ENCODE measurements around the gene ZNF599.

The ZNF599 gene

DNA sequence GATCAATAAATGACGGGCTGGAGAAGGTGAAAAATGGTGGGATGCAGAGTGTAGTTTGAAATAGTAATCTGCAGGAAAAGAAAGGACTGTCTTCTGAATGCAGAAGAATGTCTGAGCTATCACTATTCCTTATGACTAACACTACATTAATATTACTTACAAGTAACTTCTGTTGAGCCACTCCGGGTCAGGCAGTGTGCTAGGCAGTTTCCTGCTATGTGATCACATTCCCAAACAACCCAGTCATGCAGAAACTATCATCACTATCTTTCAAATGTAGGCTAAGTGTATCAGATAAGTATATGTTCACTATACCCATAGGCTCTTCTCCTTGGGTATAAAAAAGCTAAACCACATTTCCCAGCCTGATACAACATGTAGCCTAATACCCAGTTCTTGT, 6.6 kb downstream of the ZNF599 start:
- DNase-seq = no peak
- Histone ChIP-seq H3K9ac (ENCODE audit: low read depth, low read length) (no peak overlapping the region), H3K9me3 (ENCODE audit: insufficient read depth, low read length, severe bottlenecking) (peaks cover 18% of the 10 kb centered on the region)

DNA sequence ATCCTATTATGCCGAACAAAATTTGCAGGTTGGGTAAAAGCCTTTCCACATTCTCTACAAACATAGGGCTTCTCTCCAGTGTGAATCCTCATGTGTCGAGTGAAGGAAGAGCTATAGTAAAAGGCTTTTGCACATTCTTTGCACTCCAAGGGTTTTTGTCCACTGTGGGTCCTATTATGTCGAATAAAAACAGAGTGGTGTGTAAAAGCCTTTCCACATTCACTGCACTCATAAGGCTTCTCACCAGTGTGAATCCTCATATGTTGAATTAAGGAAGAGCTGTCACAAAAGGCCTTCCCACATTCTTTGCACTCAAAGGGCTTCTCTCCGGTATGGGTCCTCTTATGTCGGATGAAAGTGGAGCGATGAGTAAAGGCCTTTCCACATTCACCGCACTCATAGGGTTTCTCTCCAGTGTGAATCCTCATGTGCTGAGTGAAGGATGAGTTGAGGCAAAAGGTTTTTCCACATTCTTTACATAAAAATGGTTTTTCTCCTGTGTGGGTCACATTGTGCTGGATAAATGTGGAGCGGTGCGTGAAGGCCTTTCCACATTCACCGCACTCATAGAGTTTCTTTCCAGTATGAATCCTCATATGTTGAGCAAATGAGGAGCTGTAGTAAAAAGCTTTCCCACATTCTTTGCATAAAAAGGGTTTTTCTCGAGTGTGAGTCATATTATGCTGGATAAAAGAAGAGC, 13.6 kb downstream of the ZNF599 start:
- no peak overlapping the region for H3K27ac ChIP-seq (ENCODE audit: low read length)
- H3K4me2 ChIP-seq (ENCODE audit: insufficient read depth, low read length) = no peak overlapping the region
- no peak overlapping the region for H3K9ac ChIP-seq (ENCODE audit: low read depth, low read length)
- H4K20me1 ChIP-seq (ENCODE audit: insufficient read depth, low read length) = no peaks in the 10 kb centered on the region
- peaks cover 50% of the 10 kb centered on the region for H3K9me3 ChIP-seq (ENCODE audit: insufficient read depth, low read length, severe bottlenecking)
- H3K36me3 ChIP-seq (ENCODE audit: insufficient read depth, low read length) = peaks cover 30% of the 10 kb centered on the region
- no peak overlapping the region for H2AFZ ChIP-seq (ENCODE audit: low read depth, low read length)
- no peaks in the 10 kb centered on the region for H3K4me1 ChIP-seq (ENCODE audit: insufficient read depth, low read length)
- no peak for TF ChIP-seq EZH2 (IDR thresholded peaks at IDR 0.05; ENCODE audit: borderline replicate concordance, low read depth, low read length, severe bottlenecking)
- TF ChIP-seq, protein P1, sequence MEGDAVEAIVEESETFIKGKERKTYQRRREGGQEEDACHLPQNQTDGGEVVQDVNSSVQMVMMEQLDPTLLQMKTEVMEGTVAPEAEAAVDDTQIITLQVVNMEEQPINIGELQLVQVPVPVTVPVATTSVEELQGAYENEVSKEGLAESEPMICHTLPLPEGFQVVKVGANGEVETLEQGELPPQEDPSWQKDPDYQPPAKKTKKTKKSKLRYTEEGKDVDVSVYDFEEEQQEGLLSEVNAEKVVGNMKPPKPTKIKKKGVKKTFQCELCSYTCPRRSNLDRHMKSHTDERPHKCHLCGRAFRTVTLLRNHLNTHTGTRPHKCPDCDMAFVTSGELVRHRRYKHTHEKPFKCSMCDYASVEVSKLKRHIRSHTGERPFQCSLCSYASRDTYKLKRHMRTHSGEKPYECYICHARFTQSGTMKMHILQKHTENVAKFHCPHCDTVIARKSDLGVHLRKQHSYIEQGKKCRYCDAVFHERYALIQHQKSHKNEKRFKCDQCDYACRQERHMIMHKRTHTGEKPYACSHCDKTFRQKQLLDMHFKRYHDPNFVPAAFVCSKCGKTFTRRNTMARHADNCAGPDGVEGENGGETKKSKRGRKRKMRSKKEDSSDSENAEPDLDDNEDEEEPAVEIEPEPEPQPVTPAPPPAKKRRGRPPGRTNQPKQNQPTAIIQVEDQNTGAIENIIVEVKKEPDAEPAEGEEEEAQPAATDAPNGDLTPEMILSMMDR (IDR thresholded peaks at IDR 0.05; ENCODE audit: borderline replicate concordance, extremely low read depth, low read length, poor library complexity, severe bottlenecking) = no peak
- ATAC-seq (ENCODE audit: insufficient read depth, low read depth) (no peak), DNase-seq (no peak)
- H3K79me2 ChIP-seq (ENCODE audit: insufficient read depth, low read length) = no peaks in the 10 kb centered on the region
- no peaks in the 10 kb centered on the region for H3K27me3 ChIP-seq (ENCODE audit: insufficient read depth, low read length, poor library complexity)
- no peak overlapping the region for H3K4me3 ChIP-seq (ENCODE audit: low read depth in 1 of 2, low read length in 2 of 2)

More for the DNA sequence above, 6.6 kb downstream of the ZNF599 start:
- no peak for ATAC-seq (ENCODE audit: insufficient read depth, low read depth)
- H2AFZ ChIP-seq (ENCODE audit: low read depth, low read length) = no peak overlapping the region
- H3K4me3 ChIP-seq (ENCODE audit: low read depth in 1 of 2, low read length in 2 of 2) = no peak overlapping the region
- H3K79me2 ChIP-seq (ENCODE audit: insufficient read depth, low read length) = peaks cover 3% of the 10 kb centered on the region; the same call in 1 of the 2 replicates
- peaks cover 2% of the 10 kb centered on the region for H3K4me1 ChIP-seq (ENCODE audit: insufficient read depth, low read length)
- H3K27ac ChIP-seq (ENCODE audit: low read length) = no peak overlapping the region
- H3K27me3 ChIP-seq (ENCODE audit: insufficient read depth, low read length, poor library complexity) = no peaks in the 10 kb centered on the region
- TF ChIP-seq, protein P1 (IDR thresholded peaks at IDR 0.05; ENCODE audit: borderline replicate concordance, extremely low read depth, low read length, poor library complexity, severe bottlenecking) = no peak
- no peak for TF ChIP-seq EZH2 (IDR thresholded peaks at IDR 0.05; ENCODE audit: borderline replicate concordance, low read depth, low read length, severe bottlenecking)
- H4K20me1 ChIP-seq (ENCODE audit: insufficient read depth, low read length) = no peaks in the 10 kb centered on the region
- peaks cover 77% of the 10 kb centered on the region for H3K36me3 ChIP-seq (ENCODE audit: insufficient read depth, low read length)
- no peak overlapping the region for H3K4me2 ChIP-seq (ENCODE audit: insufficient read depth, low read length)

DNA sequence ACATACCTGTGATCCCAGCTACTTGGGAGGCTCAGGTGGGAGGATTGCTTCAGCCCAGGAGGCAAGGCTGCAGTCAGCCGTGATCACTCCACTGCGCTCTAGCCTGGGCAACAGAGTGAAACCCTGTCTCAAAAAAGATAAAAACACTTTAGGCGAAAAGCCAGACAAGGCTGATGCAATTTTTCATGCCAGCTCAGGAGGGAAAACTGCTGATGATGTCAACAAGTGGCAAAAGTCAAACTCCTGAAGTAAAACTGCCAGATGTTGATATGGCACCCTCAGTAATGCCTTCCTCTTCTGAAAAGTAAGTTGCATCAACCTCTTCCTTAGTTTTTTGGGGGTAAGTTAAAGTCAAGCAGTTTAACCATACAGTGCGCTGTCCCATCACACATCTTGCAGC, 15.6 kb downstream of the ZNF599 start:
- Histone ChIP-seq H3K9ac (ENCODE audit: low read depth, low read length) (no peak overlapping the region), H3K4me2 (ENCODE audit: insufficient read depth, low read length) (no peak overlapping the region), H3K4me1 (ENCODE audit: insufficient read depth, low read length) (no peaks in the 10 kb centered on the region), H3K79me2 (ENCODE audit: insufficient read depth, low read length) (no peaks in the 10 kb centered on the region), H3K27me3 (ENCODE audit: insufficient read depth, low read length, poor library complexity) (no peaks in the 10 kb centered on the region), H4K20me1 (ENCODE audit: insufficient read depth, low read length) (no peaks in the 10 kb centered on the region), H3K4me3 (ENCODE audit: low read depth in 1 of 2, low read length in 2 of 2) (no peak overlapping the region), H2AFZ (ENCODE audit: low read depth, low read length) (no peak overlapping the region), H3K27ac (ENCODE audit: low read length) (no peak overlapping the region), H3K9me3 (ENCODE audit: insufficient read depth, low read length, severe bottlenecking) (peaks cover 52% of the 10 kb centered on the region), H3K36me3 (ENCODE audit: insufficient read depth, low read length) (peaks cover 17% of the 10 kb centered on the region; the same call in 1 of the 2 replicates)
- DNase-seq (no peak), ATAC-seq (ENCODE audit: insufficient read depth, low read depth) (no peak)
- TF ChIP-seq, protein P1 (IDR thresholded peaks at IDR 0.05; ENCODE audit: borderline replicate concordance, extremely low read depth, low read length, poor library complexity, severe bottlenecking) = no peak
- no peak for TF ChIP-seq EZH2 (IDR thresholded peaks at IDR 0.05; ENCODE audit: borderline replicate concordance, low read depth, low read length, severe bottlenecking)

All from DND-41 (cell line).